Measurements from ENCODE around the gene VANGL1.

VANGL1 gene

GRCh38 chr1:115647047-115647446 is 5.3 kb downstream of the VANGL1 start:
- peaks cover 49% of the 10 kb centered on the region for H3K4me1 ChIP-seq (ENCODE audit: control insufficient read depth, low read depth, low read length)
- peaks cover 71% of the 10 kb centered on the region for H3K79me2 ChIP-seq (ENCODE audit: control insufficient read depth, insufficient read depth, low read length)
- peak overlapping the region; percentile 24 for H2BK5ac ChIP-seq (ENCODE audit: low read length)
- peak overlapping the region; percentile 61 for H2BK15ac ChIP-seq (replicated peaks; ENCODE audit: low read depth)
- H3K27ac ChIP-seq (ENCODE audit: low read depth, low read length) = peak overlapping the region; percentile 75
- no peak overlapping the region for H3K4me3 ChIP-seq (ENCODE audit: low read length)
- H3K18ac ChIP-seq (ENCODE audit: low read length) = peak overlapping the region; percentile 91
- peaks cover 9% of the 10 kb centered on the region for H3K79me1 ChIP-seq (ENCODE audit: low read length)
- H2AK5ac ChIP-seq (ENCODE audit: low read length) = peak overlapping the region; percentile 23
- no CpG with 5 or more reads among the region's 2 CpGs for WGBS (ENCODE audit: extremely low coverage, insufficient coverage, low lambda C conversion rate)
- H3K36me3 ChIP-seq (ENCODE audit: control insufficient read depth, insufficient read depth, low read length) = no peaks in the 10 kb centered on the region
- no peak for DNase-seq
- peak overlapping the region; percentile 33 for H3K9ac ChIP-seq (ENCODE audit: low read length)
- no peak overlapping the region for H4K8ac ChIP-seq (ENCODE audit: low read depth, low read length)
- no peak overlapping the region for H3K4ac ChIP-seq (ENCODE audit: low read depth, low read length)
- no peak overlapping the region for H3K4me2 ChIP-seq (ENCODE audit: low read length)
- H3K23ac ChIP-seq (ENCODE audit: low read length) = no peak overlapping the region
- H3K56ac ChIP-seq (ENCODE audit: low read length) = peak overlapping the region; percentile 69
- H3K27me3 ChIP-seq (ENCODE audit: insufficient read depth, low read length, poor library complexity) = no peaks in the 10 kb centered on the region
- H4K5ac ChIP-seq (ENCODE audit: low read length) = no peak overlapping the region
- no peak overlapping the region for H2BK120ac ChIP-seq (ENCODE audit: low read depth, low read length)

GRCh38 chr1:115647507-115647906 is 5.7 kb downstream of the VANGL1 start:
- no peaks in the 10 kb centered on the region for H3K27me3 ChIP-seq (ENCODE audit: insufficient read depth, low read length, poor library complexity)
- peak overlapping the region; percentile 14 for H2BK15ac ChIP-seq (replicated peaks; ENCODE audit: low read depth)
- H2AK5ac ChIP-seq (ENCODE audit: low read length) = peak overlapping the region; percentile 87
- peak overlapping the region; percentile 99 for H3K27ac ChIP-seq (ENCODE audit: low read depth, low read length)
- peaks cover 71% of the 10 kb centered on the region for H3K79me2 ChIP-seq (ENCODE audit: control insufficient read depth, insufficient read depth, low read length)
- peak overlapping the region; percentile 86 for H3K56ac ChIP-seq (ENCODE audit: low read length)
- no peak overlapping the region for H3K4me3 ChIP-seq (ENCODE audit: low read length)
- no peak overlapping the region for H3K23ac ChIP-seq (ENCODE audit: low read length)
- peak overlapping the region; percentile 63 for H3K18ac ChIP-seq (ENCODE audit: low read length)
- DNase-seq = peak; percentile 65
- no peak overlapping the region for H3K4ac ChIP-seq (ENCODE audit: low read depth, low read length)
- H2BK5ac ChIP-seq (ENCODE audit: low read length) = peak overlapping the region; percentile 98
- peak overlapping the region; percentile 60 for H3K9ac ChIP-seq (ENCODE audit: low read length)
- no peak overlapping the region for H4K8ac ChIP-seq (ENCODE audit: low read depth, low read length)
- peaks cover 14% of the 10 kb centered on the region for H3K79me1 ChIP-seq (ENCODE audit: low read length)
- H3K4me2 ChIP-seq (ENCODE audit: low read length) = peak overlapping the region; percentile 9
- peaks cover 4% of the 10 kb centered on the region for H3K36me3 ChIP-seq (ENCODE audit: control insufficient read depth, insufficient read depth, low read length)
- no peak overlapping the region for H2BK120ac ChIP-seq (ENCODE audit: low read depth, low read length)
- H4K5ac ChIP-seq (ENCODE audit: low read length) = no peak overlapping the region
- no CpG with 5 or more reads among the region's 2 CpGs for WGBS (ENCODE audit: extremely low coverage, insufficient coverage, low lambda C conversion rate)
- peaks cover 49% of the 10 kb centered on the region for H3K4me1 ChIP-seq (ENCODE audit: control insufficient read depth, low read depth, low read length)

- H3K27me3 ChIP-seq (ENCODE audit: insufficient read depth, low read length, poor library complexity) = no peaks in the 10 kb centered on the region
- no CpG with 5 or more reads among the region's 3 CpGs for WGBS (ENCODE audit: extremely low coverage, insufficient coverage, low lambda C conversion rate)
- no peak overlapping the region for H3K23ac ChIP-seq (ENCODE audit: low read length)
- peaks cover 49% of the 10 kb centered on the region for H3K4me1 ChIP-seq (ENCODE audit: control insufficient read depth, low read depth, low read length)
- peak overlapping the region; percentile 98 for H2BK5ac ChIP-seq (ENCODE audit: low read length)
- H2BK120ac ChIP-seq (ENCODE audit: low read depth, low read length) = peak overlapping the region; percentile 80
- peak overlapping the region; percentile 87 for H2AK5ac ChIP-seq (ENCODE audit: low read length)
- no peak overlapping the region for H3K4me3 ChIP-seq (ENCODE audit: low read length)
- H3K18ac ChIP-seq (ENCODE audit: low read length) = peak overlapping the region; percentile 63
- H3K79me1 ChIP-seq (ENCODE audit: low read length) = peaks cover 16% of the 10 kb centered on the region
- peak overlapping the region; percentile 42 for H2BK15ac ChIP-seq (replicated peaks; ENCODE audit: low read depth)
- peak overlapping the region; percentile 9 for H3K4me2 ChIP-seq (ENCODE audit: low read length)
- peak overlapping the region; percentile 98 for H3K4ac ChIP-seq (ENCODE audit: low read depth, low read length)
- H3K79me2 ChIP-seq (ENCODE audit: control insufficient read depth, insufficient read depth, low read length) = peaks cover 67% of the 10 kb centered on the region
- H4K5ac ChIP-seq (ENCODE audit: low read length) = peak overlapping the region; percentile 14
- peak overlapping the region; percentile 86 for H3K56ac ChIP-seq (ENCODE audit: low read length)
- no peak for DNase-seq
- peak overlapping the region; percentile 60 for H3K9ac ChIP-seq (ENCODE audit: low read length)
- peaks cover 4% of the 10 kb centered on the region for H3K36me3 ChIP-seq (ENCODE audit: control insufficient read depth, insufficient read depth, low read length)
- peak overlapping the region; percentile 99 for H3K27ac ChIP-seq (ENCODE audit: low read depth, low read length)
- no peak overlapping the region for H4K8ac ChIP-seq (ENCODE audit: low read depth, low read length)
Observed at GRCh38 chr1:115647919-115648650, 6.3 kb downstream of the VANGL1 start.

DNA sequence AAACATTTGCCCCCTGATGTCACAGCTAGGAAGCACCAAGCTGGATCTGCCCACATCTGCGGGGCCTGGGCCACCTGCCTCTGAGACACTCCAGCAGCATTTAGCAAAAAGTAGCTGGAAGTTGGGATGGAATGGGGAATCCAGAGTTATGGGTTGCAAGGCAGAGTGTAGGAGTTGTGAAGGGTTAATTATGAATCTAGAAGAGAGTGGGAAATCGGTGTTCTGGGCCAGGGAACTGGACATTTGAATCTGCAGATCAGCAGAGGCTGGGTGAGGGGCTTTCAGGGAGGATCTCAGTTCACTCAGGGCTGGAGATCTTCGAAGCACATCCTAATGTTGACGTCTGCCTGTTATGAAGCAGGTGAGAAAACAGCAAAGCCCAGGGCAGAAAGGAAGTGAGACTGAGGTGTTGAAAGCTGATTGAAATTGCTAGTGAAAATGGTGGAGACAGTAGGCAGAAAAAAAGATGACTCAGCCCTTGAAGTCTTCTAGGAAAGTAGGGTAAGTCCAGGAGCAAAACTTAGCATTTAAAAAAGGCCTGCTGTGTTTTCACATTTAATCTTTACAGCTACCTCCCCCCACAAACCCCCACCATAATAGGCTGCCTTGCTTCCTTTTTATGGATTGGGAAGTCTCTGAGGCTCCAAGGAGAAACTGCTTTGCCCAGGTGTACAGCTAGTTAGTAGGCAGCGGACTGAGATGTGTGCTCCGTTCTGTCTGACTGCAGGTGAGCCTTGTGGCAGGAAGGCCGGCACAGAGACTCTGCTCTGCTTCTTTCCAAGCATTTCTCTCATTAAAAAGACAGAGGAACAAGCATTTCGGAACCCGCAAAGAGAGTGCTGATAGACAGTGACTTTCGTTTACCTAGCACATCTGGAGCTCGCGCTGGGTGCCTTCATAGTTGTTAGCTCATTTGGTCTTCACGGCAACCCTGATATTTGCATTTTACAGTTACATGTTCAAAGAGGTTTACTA is 7.2 kb downstream of the VANGL1 start:
- Histone ChIP-seq H3K4me3 (ENCODE audit: low read length) (no peak overlapping the region), H3K23ac (ENCODE audit: low read length) (no peak overlapping the region), H3K9ac (ENCODE audit: low read length) (peak overlapping the region; percentile 67), H4K8ac (ENCODE audit: low read depth, low read length) (peak overlapping the region; percentile 1), H2BK5ac (ENCODE audit: low read length) (peak overlapping the region; percentile 98), H3K4me1 (ENCODE audit: control insufficient read depth, low read depth, low read length) (peaks cover 52% of the 10 kb centered on the region), H3K27me3 (ENCODE audit: insufficient read depth, low read length, poor library complexity) (no peaks in the 10 kb centered on the region), H3K18ac (ENCODE audit: low read length) (peak overlapping the region; percentile 63), H3K56ac (ENCODE audit: low read length) (peak overlapping the region; percentile 86), H3K79me2 (ENCODE audit: control insufficient read depth, insufficient read depth, low read length) (peaks cover 64% of the 10 kb centered on the region), H3K36me3 (ENCODE audit: control insufficient read depth, insufficient read depth, low read length) (peaks cover 5% of the 10 kb centered on the region), H3K79me1 (ENCODE audit: low read length) (peaks cover 19% of the 10 kb centered on the region), H3K27ac (ENCODE audit: low read depth, low read length) (peak overlapping the region; percentile 99), H2AK5ac (ENCODE audit: low read length) (peak overlapping the region; percentile 87), H3K4ac (ENCODE audit: low read depth, low read length) (peak overlapping the region; percentile 98), H4K5ac (ENCODE audit: low read length) (peak overlapping the region; percentile 14), H3K4me2 (ENCODE audit: low read length) (peak overlapping the region; percentile 20), H2BK120ac (ENCODE audit: low read depth, low read length) (peak overlapping the region; percentile 93), H2BK15ac (replicated peaks; ENCODE audit: low read depth) (no peak overlapping the region)
- no CpG with 5 or more reads among the region's 13 CpGs for WGBS (ENCODE audit: extremely low coverage, insufficient coverage, low lambda C conversion rate)
- DNase-seq = peak; percentile 89

DNA sequence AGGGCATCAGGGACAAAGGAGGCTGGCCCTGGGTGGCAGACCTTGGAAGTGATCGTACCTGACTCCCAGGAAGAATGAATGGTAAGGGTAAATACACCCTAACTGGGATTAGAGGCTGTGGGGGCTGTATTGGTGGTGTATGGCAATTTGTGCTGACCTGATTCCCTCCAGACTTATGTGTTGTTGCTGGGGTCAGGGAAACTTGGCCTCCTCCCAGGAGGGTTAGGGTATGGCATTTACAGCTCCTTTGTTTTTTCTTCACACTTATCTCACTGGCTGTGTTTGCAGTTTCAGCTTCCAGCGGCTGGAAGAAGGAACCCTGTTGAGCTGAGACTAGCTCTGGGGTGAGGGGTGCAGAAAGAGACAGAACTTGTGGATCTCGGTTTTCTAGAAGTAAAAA is 8.2 kb downstream of the VANGL1 start:
- WGBS (ENCODE audit: extremely low coverage, insufficient coverage, low lambda C conversion rate) = no CpG with 5 or more reads among the region's 3 CpGs
- H3K9ac ChIP-seq (ENCODE audit: low read length) = peak overlapping the region; percentile 67
- H3K18ac ChIP-seq (ENCODE audit: low read length) = peak overlapping the region; percentile 63
- peak overlapping the region; percentile 99 for H3K27ac ChIP-seq (ENCODE audit: low read depth, low read length)
- peak overlapping the region; percentile 84 for H2BK5ac ChIP-seq (ENCODE audit: low read length)
- no peak overlapping the region for H2BK15ac ChIP-seq (replicated peaks; ENCODE audit: low read depth)
- peak overlapping the region; percentile 82 for H3K56ac ChIP-seq (ENCODE audit: low read length)
- peak overlapping the region; percentile 62 for H3K4ac ChIP-seq (ENCODE audit: low read depth, low read length)
- peaks cover 63% of the 10 kb centered on the region for H3K79me2 ChIP-seq (ENCODE audit: control insufficient read depth, insufficient read depth, low read length)
- peak overlapping the region; percentile 12 for H3K4me2 ChIP-seq (ENCODE audit: low read length)
- H2BK120ac ChIP-seq (ENCODE audit: low read depth, low read length) = peak overlapping the region; percentile 93
- H3K4me3 ChIP-seq (ENCODE audit: low read length) = no peak overlapping the region
- H4K5ac ChIP-seq (ENCODE audit: low read length) = no peak overlapping the region
- peaks cover 6% of the 10 kb centered on the region for H3K36me3 ChIP-seq (ENCODE audit: control insufficient read depth, insufficient read depth, low read length)
- H4K8ac ChIP-seq (ENCODE audit: low read depth, low read length) = peak overlapping the region; percentile 1
- peak overlapping the region; percentile 33 for H3K23ac ChIP-seq (ENCODE audit: low read length)
- peaks cover 51% of the 10 kb centered on the region for H3K4me1 ChIP-seq (ENCODE audit: control insufficient read depth, low read depth, low read length)
- H3K27me3 ChIP-seq (ENCODE audit: insufficient read depth, low read length, poor library complexity) = no peaks in the 10 kb centered on the region
- peak overlapping the region; percentile 4 for H2AK5ac ChIP-seq (ENCODE audit: low read length)
- peaks cover 22% of the 10 kb centered on the region for H3K79me1 ChIP-seq (ENCODE audit: low read length)
- DNase-seq = peak; percentile 99

Data from mesendoderm (in vitro differentiated cells).